Stimulated activated CD8-positive, alpha-beta memory T cell treated with anti-CD3 and anti-CD28 coated beads, Interleukin-4, amount 100 ng/mL, for 1 hour (primary cell): Measurements from ENCODE around the gene LRIG1.

Experiments
- DNase-seq, 2 donors: peaks; one replicate each; pipeline ENCODE4 v3.0.0-alpha.2; 2020; ENCODE audit warnings: low read depth in 2 of 2, low spot score in 1 of 2

The LRIG1 gene

GRCh38 chr3:66504850-66505641 is 4.2 kb upstream of the LRIG1 start:
- no peak for DNase-seq

GRCh38 chr3:66502981-66503380 is 2.2 kb upstream of the LRIG1 start:
- DNase-seq: no peak

GRCh38 chr3:66502245-66502874 is 1.5 kb upstream of the LRIG1 start:
- no peak for DNase-seq

- DNase-seq: no peak
These were observed 842 bp upstream of the LRIG1 start for GRCh38 chr3:66501483-66502244.

- DNase-seq: no peak
These were observed 794 bp downstream of the LRIG1 start for GRCh38 chr3:66499881-66500575.

GRCh38 chr3:66498687-66499621 is 1.9 kb downstream of the LRIG1 start:
- no peak for DNase-seq

- DNase-seq: no peak
These were observed 2.7 kb downstream of the LRIG1 start for GRCh38 chr3:66497985-66498671.

- no peak for DNase-seq
These were observed 3.4 kb downstream of the LRIG1 start for GRCh38 chr3:66497288-66497984.

- DNase-seq: no peak
These were observed 4.1 kb downstream of the LRIG1 start for GRCh38 chr3:66496746-66497145.

- DNase-seq: no peak
These were observed 4.5 kb downstream of the LRIG1 start for GRCh38 chr3:66496301-66496700.

GRCh38 chr3:66495668-66496045 is 5.2 kb downstream of the LRIG1 start:
- DNase-seq: no peak

GRCh38 chr3:66494959-66495667 is 5.7 kb downstream of the LRIG1 start:
- DNase-seq: no peak

GRCh38 chr3:66493458-66494099 is 7.2 kb downstream of the LRIG1 start:
- DNase-seq: no peak

- DNase-seq: no peak
These were observed 8.2 kb downstream of the LRIG1 start for GRCh38 chr3:66492672-66493071.

- DNase-seq: no peak
These were observed 8.8 kb downstream of the LRIG1 start for GRCh38 chr3:66492071-66492470.

GRCh38 chr3:66490984-66491383 is 9.8 kb downstream of the LRIG1 start:
- DNase-seq: no peak

GRCh38 chr3:66490214-66490613 is 10.6 kb downstream of the LRIG1 start:
- no peak for DNase-seq

- DNase-seq: no peak
These were observed 11.2 kb downstream of the LRIG1 start for GRCh38 chr3:66489581-66489980.
